PFSK-1 (cell line): ENCODE data around the gene MPC1.

Experiments
- POLR2AphosphoS5 ChIP-seq: IDR thresholded peaks from 2 replicates; pipeline ENCODE4 v1.6.1; 2012; ENCODE audit warnings: low read depth, mild to moderate bottlenecking, control low read depth, low read length, moderate library complexity
- TF ChIP-seq, protein P1 (sequence below), 2 experiments: IDR thresholded peaks; 2 replicates each; pipeline versions ENCODE4 v1.6.1 to v1.8.0; 2011 to 2012; ENCODE audit warnings: low read depth in 2 of 2, low read length in 2 of 2, control low read depth in 1 of 2, inconsistent platforms in 1 of 2, mild to moderate bottlenecking in 1 of 2, moderate library complexity in 1 of 2; ENCODE audit not compliant: insufficient read depth in 1 of 2

DNA sequence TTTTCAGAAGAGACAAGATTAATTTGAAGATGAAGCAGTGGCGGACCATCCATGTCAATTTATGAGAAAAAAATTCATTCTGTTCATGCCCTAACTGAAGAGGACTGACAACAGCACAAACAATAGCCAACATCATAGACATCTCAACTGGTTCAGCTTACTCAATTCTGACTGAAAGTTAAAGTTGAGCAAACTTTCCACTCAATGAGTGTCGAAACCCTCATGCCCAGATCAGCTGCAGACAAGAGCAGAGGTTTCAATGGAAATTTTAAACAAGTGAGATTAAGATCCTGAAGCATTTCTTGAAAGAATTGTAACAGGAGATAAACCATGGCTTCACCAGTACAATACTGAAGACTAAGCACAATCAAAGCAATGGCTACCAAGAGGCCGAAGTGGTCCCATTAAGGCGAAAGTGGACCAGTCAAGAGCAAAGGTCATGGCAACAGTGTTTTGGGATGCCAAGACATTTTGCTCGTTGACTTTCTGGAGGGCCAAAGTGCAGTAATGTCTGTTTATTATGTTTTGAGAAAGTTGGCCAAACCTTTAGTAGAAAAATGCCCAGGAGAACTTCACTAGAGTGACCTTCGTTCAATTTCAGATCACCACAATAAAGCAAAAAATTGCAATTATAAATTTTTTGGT lies 34.3 kb downstream of the MPC1 start:
- TF ChIP-seq, protein P1, sequence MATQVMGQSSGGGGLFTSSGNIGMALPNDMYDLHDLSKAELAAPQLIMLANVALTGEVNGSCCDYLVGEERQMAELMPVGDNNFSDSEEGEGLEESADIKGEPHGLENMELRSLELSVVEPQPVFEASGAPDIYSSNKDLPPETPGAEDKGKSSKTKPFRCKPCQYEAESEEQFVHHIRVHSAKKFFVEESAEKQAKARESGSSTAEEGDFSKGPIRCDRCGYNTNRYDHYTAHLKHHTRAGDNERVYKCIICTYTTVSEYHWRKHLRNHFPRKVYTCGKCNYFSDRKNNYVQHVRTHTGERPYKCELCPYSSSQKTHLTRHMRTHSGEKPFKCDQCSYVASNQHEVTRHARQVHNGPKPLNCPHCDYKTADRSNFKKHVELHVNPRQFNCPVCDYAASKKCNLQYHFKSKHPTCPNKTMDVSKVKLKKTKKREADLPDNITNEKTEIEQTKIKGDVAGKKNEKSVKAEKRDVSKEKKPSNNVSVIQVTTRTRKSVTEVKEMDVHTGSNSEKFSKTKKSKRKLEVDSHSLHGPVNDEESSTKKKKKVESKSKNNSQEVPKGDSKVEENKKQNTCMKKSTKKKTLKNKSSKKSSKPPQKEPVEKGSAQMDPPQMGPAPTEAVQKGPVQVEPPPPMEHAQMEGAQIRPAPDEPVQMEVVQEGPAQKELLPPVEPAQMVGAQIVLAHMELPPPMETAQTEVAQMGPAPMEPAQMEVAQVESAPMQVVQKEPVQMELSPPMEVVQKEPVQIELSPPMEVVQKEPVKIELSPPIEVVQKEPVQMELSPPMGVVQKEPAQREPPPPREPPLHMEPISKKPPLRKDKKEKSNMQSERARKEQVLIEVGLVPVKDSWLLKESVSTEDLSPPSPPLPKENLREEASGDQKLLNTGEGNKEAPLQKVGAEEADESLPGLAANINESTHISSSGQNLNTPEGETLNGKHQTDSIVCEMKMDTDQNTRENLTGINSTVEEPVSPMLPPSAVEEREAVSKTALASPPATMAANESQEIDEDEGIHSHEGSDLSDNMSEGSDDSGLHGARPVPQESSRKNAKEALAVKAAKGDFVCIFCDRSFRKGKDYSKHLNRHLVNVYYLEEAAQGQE (IDR thresholded peaks at IDR 0.05; ENCODE audit: insufficient read depth in 1 of 2, low read depth in 2 of 2, low read length in 2 of 2): no peak
- TF ChIP-seq POLR2AphosphoS5: no peak
